ENCODE data around the gene SARS1. TPM values are rescaled to one million over a fixed set of nuclear protein-coding genes. Genes with fewer than 3 reads are reported as not detected.
A peak's percentile ranks its signal among the peaks of the same experiment; 100 is the strongest.

The SARS1 gene
- 100 to 1,000 TPM; 144 to 189 TPM for total RNA-seq
- polyA plus RNA-seq (ENCODE audit: insufficient read length in 6 of 6): 100 to 1,000 TPM; 139 to 160 (median 145) TPM
- long read RNA-seq, donor 1, transcript SARS-201 (11 exons, 1,852 nt): major isoform, 49 of 75 reads
- long read RNA-seq, donor 1, partial matches to known transcripts: 21 of 75 reads
- long read RNA-seq, donor 1, other reads (novel, unspliced or antisense): 0 of 75 reads
- long read RNA-seq, donor 2, transcript SARS-206 (2 exons, 804 nt): minor isoform, 6 of 57 reads
- long read RNA-seq, donor 2, transcript SARS-201 (11 exons, 1,852 nt): major isoform, 44 of 57 reads
- long read RNA-seq, donor 2, partial matches to known transcripts: 5 of 57 reads
- long read RNA-seq, donor 2, other reads (novel, unspliced or antisense): 0 of 57 reads
- long read RNA-seq, donor 3, transcript SARS-201 (11 exons, 1,852 nt): major isoform, 32 of 36 reads
- long read RNA-seq, donor 3, partial matches to known transcripts: 0 of 36 reads
- long read RNA-seq, donor 3, other reads (novel, unspliced or antisense): 0 of 36 reads
- long read RNA-seq, donor 4, transcript SARS-201 (11 exons, 1,852 nt): major isoform, 116 of 151 reads
- long read RNA-seq, donor 4, partial matches to known transcripts: 12 of 151 reads
- long read RNA-seq, donor 4, other reads (novel, unspliced or antisense): 20 of 151 reads
- long read RNA-seq, donor 5, transcript SARS-201 (11 exons, 1,852 nt): major isoform, 39 of 49 reads
- long read RNA-seq, donor 5, partial matches to known transcripts: 5 of 49 reads
- long read RNA-seq, donor 5, other reads (novel, unspliced or antisense): 0 of 49 reads
- long read RNA-seq, donor 6, transcript SARS-201 (11 exons, 1,852 nt): major isoform, 43 of 43 reads
- long read RNA-seq, donor 6, partial matches to known transcripts: 0 of 43 reads
- long read RNA-seq, donor 6, other reads (novel, unspliced or antisense): 0 of 43 reads
- long read RNA-seq, donor 7, transcript SARS-201 (11 exons, 1,852 nt): major isoform, 18 of 21 reads
- long read RNA-seq, donor 7, partial matches to known transcripts: 0 of 21 reads
- long read RNA-seq, donor 7, other reads (novel, unspliced or antisense): 0 of 21 reads
- long read RNA-seq, donor 8, transcript SARS-201 (11 exons, 1,852 nt): major isoform, 38 of 41 reads
- long read RNA-seq, donor 8, partial matches to known transcripts: 0 of 41 reads
- long read RNA-seq, donor 8, other reads (novel, unspliced or antisense): 0 of 41 reads
- long read RNA-seq, donor 9, partial matches to known transcripts: 0 of 1 reads
- long read RNA-seq, donor 9, other reads (novel, unspliced or antisense): 0 of 1 reads
- long read RNA-seq, donor 10, transcript SARS-202 (12 exons, 1,882 nt): minor isoform, 5 of 262 reads
- long read RNA-seq, donor 10, transcript SARS-201 (11 exons, 1,852 nt): major isoform, 234 of 262 reads
- long read RNA-seq, donor 10, partial matches to known transcripts: 8 of 262 reads
- long read RNA-seq, donor 10, other reads (novel, unspliced or antisense): 9 of 262 reads
- long read RNA-seq, donor 11, transcript SARS-201 (11 exons, 1,852 nt): major isoform, 30 of 40 reads
- long read RNA-seq, donor 11, partial matches to known transcripts: 0 of 40 reads
- long read RNA-seq, donor 11, other reads (novel, unspliced or antisense): 0 of 40 reads
- long read RNA-seq, donor 12, transcript SARS-201 (11 exons, 1,852 nt): major isoform, 37 of 38 reads
- long read RNA-seq, donor 12, partial matches to known transcripts: 0 of 38 reads
- long read RNA-seq, donor 12, other reads (novel, unspliced or antisense): 0 of 38 reads

GRCh38 chr1:109213824-109214693 lies at the start of gene SARS1:
Gene SARS1 (plus strand): TSS chr1:109213918. CDS start chr1:109213993, 75 bp downstream.
- Histone ChIP-seq H3K4me3 (peak within 1 kb of the TSS; percentile 86 to 96), H3K4me1 (peaks cover 23 to 40% of the 10 kb centered on the region in 2 donors), H3K9me3 (no peaks in the 10 kb centered on the region), H3K36me3 (peaks cover 0 to 7% of the 10 kb centered on the region in 2 donors), H3K27me3 (no peaks in the 10 kb centered on the region), H3K27ac (peak within 1 kb of the TSS; percentile 79 to 88)
- TF ChIP-seq CTCF (IDR thresholded peaks at IDR 0.05): no peak
- DNase-seq (peak; percentile 88 to 97 (median 94)), ATAC-seq (peak; percentile 93)
- intact Hi-C loops (cut with DNase I): no loop called here

GRCh38 chr1:109164538-109164937 lies 49.2 kb upstream of the SARS1 start:
- DNase-seq: no peak
- H3K9me3 ChIP-seq: no peaks in the 10 kb centered on the region
- no peak for ATAC-seq
- no peaks in the 10 kb centered on the region for H3K36me3 ChIP-seq
- H3K27ac ChIP-seq: no peak overlapping the region
- no peak overlapping the region for H3K4me3 ChIP-seq
- peaks cover 17 to 43% of the 10 kb centered on the region in 2 donors for H3K4me1 ChIP-seq
- H3K27me3 ChIP-seq: no peaks in the 10 kb centered on the region
- intact Hi-C loops (cut with DNase I): no loop called here
- no peak for TF ChIP-seq CTCF (IDR thresholded peaks at IDR 0.05)

GRCh38 chr1:109167001-109167506 lies 46.7 kb upstream of the SARS1 start:
- H3K4me1 ChIP-seq: peaks cover 10 to 49% of the 10 kb centered on the region in 2 donors
- ATAC-seq (no peak), DNase-seq (no peak)
- H3K36me3 ChIP-seq: no peaks in the 10 kb centered on the region
- no peak for TF ChIP-seq CTCF (IDR thresholded peaks at IDR 0.05)
- H3K27ac ChIP-seq: no peak overlapping the region
- H3K27me3 ChIP-seq: no peaks in the 10 kb centered on the region
- intact Hi-C loops (cut with DNase I): no loop called here
- no peak overlapping the region for H3K4me3 ChIP-seq
- H3K9me3 ChIP-seq: no peaks in the 10 kb centered on the region

All from left lung (tissue), 14 donors.